ENCODE data around the gene HESX1.

HESX1 gene

DNA sequence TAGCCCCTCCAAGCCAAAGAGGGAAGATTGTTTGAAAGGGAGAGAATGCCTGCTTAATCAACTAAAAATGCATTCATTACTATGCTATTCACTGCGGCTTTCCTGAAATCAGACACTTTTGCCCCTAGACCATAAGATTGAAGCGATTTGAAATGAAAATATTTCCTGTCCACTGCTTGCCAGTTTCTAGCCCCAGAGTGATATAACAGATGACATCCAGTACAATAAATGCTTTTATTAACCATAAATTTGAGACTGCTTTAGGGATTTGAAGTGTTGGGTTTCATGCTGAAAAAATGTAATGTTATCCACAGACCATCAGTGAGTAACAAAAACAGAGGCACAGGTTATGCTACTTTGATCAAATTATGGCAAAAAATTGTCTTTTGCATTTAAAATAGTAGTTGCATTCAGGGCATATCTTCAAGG lies 48.7 kb downstream of the HESX1 start:
- DNase-seq (ENCODE audit: low read depth in 2 of 2): peak; percentile 8 to 51
- TF ChIP-seq, protein P1, sequence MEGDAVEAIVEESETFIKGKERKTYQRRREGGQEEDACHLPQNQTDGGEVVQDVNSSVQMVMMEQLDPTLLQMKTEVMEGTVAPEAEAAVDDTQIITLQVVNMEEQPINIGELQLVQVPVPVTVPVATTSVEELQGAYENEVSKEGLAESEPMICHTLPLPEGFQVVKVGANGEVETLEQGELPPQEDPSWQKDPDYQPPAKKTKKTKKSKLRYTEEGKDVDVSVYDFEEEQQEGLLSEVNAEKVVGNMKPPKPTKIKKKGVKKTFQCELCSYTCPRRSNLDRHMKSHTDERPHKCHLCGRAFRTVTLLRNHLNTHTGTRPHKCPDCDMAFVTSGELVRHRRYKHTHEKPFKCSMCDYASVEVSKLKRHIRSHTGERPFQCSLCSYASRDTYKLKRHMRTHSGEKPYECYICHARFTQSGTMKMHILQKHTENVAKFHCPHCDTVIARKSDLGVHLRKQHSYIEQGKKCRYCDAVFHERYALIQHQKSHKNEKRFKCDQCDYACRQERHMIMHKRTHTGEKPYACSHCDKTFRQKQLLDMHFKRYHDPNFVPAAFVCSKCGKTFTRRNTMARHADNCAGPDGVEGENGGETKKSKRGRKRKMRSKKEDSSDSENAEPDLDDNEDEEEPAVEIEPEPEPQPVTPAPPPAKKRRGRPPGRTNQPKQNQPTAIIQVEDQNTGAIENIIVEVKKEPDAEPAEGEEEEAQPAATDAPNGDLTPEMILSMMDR (IDR thresholded peaks at IDR 0.05; ENCODE audit: low read depth, low read length): no peak
- no peak overlapping the region for H3K4me3 ChIP-seq (replicated peaks in 1 of 2; ENCODE audit: low read depth in 2 of 2, low read length in 2 of 2)

DNA sequence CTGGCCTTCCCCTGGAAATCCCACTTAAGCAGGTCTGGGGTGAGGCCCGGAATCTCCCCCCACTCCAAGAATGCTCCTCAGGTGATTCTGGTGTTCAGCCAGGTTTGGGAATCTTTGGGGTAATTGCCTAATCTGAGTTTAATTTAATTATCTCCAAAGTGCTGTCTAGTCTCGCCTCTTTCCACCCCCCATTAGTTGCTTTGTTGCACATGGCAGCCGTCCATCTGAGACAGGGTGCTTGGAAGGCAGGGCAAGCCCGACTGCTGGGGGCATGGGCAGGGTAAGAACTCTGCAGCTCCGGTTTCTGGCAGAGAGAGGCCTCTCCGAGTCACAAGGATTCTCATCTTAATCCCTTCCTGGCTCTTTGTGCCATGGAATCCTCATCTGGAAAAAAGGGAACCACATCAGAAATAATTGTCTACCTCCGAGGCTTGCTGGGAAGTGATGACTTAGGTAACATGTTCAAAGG lies 49.6 kb downstream of the HESX1 start:
- no peak overlapping the region for H3K4me3 ChIP-seq (replicated peaks in 1 of 2; ENCODE audit: low read depth in 2 of 2, low read length in 2 of 2)
- TF ChIP-seq, protein P1 (IDR thresholded peaks at IDR 0.05; ENCODE audit: low read depth, low read length): no peak
- no peak for DNase-seq (ENCODE audit: low read depth in 2 of 2)
